NCI-H2107 treated with DMSO at 0.1 percent for 48 hours (cell line): ENCODE measurements around the gene HOXA10.

Source experiments
- DNase-seq: peaks from one replicate; lab custom pipeline; 2025; ENCODE audit not compliant: unreplicated experiment; lab: John Stamatoyannopoulos, UW

HOXA10 gene

DNA sequence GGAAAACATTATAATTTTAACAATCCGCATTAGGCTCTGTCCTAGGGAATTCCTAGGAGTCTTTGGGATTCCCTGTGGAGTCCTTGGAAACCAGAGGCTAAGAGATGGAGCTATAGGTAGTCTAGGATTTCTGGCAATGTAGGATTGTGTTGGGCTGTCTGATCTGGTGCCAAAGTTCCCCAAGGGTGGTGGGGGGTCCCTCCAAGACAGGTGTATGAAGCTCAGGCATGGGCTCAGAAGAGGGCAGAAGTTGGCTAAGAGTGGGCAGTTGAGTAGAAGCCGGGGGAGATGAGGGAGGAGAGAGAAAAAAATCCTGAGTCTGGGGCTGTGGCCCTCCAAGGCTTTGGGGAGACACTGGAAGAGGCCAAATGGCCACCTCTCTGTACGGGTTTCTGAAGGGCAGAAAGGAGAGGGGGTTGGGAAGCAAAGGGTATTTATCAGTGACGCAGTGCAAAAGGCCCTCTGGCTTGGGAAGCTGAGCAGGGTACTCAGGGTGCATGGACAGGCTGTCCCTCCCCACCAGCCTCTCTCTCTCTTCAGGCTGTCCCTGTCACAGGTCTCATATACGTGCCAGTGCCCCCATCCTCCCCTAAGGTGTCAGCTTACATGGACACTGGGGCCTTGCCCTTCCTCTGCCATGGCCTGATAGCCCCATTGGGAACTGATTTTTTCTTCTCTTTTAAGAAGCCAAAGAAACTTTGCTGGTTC, 27.5 kb downstream of the HOXA10 start:
- no peak for DNase-seq

GRCh38 chr7:27145914-27146412, 28.2 kb downstream of the HOXA10 start:
- DNase-seq, result no peak

DNA sequence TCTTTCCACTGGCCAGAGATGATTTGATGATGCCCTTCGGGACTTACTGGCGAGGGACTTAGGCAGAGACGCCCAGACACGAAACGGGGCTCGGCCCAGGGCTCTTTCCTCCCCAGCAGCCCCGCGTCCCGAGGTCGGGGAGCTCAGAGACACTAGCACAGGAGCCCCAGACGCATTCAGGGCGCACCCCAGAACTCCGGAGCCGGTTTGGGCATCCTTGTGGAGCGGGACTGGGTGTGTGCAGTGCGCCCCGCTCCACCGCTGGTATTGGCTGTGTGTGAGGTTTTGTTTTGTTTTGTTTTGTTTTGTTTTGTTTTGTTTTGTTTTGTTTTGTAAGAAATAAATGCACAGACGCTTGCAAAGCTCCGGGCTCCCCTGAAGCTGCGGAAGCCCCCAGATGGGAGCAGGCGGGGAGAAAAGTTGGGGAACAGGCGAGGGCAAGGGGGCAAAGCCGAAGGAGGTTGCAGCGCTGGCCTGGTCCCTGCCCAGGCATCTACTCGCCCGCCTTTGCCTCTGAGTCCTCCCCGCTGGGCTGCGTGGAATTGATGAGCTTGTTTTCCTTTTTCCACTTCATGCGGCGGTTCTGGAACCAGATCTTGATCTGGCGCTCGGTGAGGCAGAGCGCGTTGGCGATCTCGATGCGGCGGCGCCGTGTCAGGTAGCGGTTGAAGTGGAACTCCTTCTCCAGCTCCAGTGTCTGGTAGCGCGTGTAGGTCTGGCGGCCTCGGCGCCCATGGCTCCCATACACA, 28.8 kb downstream of the HOXA10 start:
- no peak for DNase-seq

DNA sequence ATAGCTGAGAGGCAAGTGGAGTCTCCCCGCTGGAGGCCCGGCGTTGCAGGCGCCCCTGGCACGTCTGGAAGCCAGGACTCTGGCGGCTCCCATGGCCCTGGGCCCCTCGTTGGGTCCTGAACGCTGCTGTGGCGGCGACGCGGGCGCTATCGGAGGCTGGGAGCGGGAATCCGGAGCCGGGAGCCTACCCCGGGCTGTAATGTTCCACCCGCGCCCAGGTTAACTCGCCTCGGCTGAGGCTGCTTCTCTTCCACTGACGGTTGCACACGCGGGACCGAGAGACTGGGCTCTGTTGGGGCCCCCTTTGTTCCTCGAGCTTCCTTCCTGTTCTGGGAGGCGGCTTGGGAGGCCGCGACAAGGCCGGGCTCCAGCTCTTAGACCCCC, 29.3 kb downstream of the HOXA10 start:
- DNase-seq, result no peak

DNA sequence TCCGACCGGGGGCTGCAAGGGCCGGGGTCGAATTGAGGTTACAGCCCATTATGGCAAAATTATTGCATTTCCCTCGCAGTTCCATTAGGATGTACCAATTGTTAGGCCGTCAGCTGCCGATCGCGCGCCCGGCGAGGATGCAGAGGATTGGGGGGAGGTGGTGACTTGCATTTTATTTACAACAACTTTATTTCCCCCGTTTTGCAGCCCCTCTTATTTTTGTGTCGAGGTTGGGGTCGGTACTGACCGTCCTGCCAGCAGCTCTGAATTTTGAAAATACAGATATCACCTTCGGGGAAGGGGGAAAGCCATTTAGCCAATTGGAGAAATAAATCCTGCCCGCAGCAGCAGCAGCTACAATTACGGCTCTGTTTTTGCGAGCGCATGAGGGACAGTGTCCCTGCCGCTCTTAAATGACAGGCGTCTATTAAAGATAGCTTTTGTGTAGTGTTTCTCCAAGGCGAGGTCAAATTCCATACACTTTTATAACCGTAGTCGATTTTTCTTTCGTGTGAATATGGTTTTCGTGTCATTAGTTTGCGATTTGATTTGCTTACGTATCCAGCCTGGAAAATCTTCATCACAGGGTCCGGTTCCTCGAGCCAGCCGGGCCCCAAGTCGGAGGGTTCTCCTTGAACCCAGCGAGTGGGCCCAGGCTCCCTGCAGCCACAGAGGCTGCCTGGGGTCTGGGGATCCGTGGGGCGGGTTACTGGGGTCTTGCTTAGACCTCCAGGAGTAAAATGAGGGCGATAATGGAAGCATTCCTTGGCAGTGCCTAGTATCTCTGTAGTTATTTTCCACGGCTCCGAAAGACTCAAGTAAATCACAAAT, 30.0 kb downstream of the HOXA10 start:
- DNase-seq, result no peak

DNA sequence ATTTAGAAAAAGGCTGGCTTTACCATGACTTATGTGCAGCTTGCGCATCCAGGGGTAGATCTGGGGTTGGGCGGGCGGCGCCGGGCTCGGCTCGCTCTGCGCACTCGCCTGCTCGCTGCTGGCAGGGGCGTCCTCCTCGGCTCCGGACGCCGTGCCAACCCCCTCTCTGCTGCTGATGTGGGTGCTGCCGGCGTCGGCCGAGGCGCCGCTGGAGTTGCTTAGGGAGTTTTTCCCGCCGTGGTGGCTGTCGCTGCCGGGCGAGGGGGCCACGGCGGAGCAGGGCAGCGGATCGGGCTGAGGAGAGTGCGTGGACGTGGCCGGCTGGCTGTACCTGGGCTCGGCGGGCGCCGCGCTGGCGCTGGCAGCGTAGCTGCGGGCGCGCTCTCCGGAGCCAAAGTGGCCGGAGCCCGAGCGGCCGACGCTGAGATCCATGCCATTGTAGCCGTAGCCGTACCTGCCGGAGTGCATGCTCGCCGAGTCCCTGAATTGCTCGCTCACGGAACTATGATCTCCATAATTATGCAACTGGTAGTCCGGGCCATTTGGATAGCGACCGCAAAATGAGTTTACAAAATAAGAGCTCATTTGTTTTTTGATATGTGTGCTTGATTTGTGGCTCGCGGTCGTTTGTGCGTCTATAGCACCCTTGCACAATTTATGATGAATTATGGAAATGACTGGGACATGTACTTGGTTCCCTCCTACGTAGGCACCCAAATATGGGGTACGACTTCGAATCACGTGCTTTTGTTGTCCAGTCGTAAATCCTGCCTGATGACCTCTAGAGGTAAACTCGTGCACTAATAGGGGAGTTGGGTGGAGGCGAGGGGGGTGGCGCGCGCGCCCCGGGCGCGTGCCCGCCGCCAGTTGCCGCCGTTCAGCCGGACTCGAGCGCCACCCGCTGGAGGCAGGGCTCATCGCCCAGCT, 30.8 kb downstream of the HOXA10 start, which contains the start of gene HOXA5:
TSS of gene HOXA5 (minus strand) at position 659 of the 927 bp plus-strand sequence. CDS start at position 585, 74 bp downstream.
- no peak for DNase-seq

DNA sequence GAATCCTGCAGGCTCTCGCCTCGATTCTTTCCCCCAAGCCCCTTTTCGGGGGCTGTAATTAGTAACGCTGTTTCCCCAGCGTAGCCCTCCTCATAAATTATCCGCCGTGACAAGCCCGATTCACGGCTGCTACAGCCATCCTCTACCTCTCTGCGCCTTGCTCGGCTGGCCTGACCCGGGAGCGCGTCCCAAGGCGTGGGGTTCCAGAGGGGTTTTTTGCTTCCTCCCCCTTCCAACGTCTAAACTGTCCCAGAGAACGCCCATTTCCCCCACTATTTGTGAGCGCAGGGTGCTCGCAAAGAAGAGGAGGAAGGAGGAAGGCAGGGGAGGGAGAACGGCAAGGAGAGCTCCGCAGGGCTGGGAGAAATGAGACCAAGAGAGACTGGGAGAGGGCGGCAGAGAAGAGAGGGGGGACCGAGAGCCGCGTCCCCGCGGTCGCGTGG, 31.5 kb downstream of the HOXA10 start:
- DNase-seq, result no peak

GRCh38 chr7:27141923-27142579, 32.1 kb downstream of the HOXA10 start:
- DNase-seq, result no peak

DNA sequence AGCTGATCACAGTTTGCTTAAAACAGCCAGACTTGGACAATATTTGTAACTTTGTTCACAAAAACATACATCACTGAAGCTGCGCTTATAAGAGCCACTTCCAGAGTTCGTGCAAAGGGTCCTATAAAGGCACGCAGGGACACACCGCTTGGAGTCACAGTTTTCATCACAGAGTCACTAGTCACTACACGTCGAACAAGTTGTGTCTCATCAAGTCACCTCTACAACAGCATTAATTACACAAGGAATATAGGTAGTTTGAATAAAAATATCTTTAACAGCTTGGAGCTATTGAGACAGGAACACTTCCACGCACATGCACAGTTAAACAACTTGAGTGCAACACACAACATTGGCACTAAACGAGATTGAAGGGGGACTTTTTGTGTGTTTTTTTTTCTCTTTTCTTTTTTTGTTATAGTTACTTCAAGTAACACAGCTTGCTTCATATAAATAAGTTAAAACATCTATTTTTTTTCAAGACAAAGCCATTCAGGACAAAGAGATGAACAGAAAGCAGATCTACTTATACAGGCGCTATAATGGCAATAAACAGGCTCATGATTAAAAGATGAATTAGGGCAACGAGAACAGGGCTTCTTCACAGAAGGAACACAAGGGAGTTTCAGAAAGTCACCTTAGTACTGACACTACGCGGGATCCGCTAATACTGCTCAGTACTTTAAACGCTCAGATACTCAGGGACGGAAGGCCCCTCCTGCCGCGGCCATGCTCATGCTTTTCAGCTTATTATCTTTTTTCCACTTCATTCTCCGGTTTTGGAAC, 32.8 kb downstream of the HOXA10 start:
- DNase-seq, result no peak

GRCh38 chr7:27140126-27140857, 33.8 kb downstream of the HOXA10 start:
- no peak for DNase-seq

DNA sequence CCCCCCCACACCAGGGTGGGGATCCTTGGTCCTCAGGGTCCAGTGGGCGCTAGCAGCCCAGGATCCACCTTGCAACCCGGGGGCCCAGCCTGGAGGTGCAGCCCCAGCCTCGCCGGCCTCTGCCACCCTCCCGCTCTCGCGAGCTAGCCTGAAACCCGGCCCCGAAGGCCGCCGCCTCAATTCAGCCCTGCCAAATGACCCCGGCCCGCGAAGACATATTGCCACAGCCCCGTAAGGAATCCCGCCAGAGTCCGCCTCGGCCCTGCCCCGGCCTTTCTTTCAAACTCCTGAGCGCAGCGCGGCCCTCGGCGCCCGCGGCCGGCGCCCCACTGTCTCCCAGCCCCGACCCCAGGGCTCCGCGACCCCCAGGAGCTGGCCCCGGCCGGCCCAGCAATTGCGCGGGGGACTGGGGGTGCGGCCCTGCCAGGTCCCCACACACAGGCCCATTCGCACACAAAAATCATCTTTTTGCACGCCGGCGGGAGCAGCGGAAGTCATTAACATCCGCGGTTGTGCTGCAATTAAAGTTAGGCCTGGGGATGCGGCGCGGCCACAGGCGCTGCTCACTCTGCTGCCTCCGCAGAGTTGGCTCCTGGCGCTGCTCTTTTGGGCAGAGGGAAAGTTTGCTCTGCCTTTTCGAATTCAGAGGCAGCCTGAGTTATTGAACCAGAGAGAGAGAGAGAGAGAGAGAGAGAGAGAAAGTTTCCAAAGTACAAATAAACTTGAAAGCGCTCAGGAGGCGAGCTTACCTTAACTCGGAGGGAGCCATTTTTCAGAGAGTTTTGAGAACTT, 34.6 kb downstream of the HOXA10 start:
- DNase-seq, result no peak

DNA sequence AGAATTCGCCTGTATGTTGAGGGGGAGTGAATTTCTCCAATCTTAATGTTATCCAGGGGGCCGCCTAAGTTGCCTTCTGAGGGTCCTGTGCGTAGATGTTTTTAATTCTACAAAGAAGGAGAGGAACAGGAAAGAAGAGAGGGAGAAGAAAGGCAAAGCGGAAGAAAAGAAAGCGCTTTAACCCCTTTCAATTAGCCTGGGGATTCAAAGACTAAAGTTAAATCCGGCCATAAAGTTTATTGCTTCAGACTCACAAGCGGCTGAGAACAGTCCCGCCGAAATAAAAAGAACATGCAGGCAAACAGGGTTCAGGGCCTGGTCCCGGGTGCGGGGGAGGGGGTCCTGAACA, 35.2 kb downstream of the HOXA10 start:
- no peak for DNase-seq

DNA sequence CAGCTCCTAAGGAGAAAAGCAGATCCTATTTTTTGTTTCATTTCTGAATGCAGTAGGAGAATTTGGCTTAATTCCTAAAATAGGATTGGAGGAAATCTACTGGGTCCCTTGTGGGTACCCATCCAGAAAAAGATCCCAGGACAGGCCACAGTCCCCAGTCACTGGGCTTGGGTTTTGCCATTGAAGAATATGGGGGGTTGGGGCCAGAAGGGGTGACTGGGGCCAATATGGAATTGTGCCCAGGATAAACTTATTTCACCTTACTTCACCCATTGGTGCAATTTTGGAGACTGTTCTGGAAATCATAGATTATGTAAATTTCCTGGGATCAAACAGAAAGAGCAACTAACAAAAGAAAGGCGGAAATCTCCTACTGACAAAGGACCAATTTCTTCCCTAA, 35.6 kb downstream of the HOXA10 start:
- no peak for DNase-seq

DNA sequence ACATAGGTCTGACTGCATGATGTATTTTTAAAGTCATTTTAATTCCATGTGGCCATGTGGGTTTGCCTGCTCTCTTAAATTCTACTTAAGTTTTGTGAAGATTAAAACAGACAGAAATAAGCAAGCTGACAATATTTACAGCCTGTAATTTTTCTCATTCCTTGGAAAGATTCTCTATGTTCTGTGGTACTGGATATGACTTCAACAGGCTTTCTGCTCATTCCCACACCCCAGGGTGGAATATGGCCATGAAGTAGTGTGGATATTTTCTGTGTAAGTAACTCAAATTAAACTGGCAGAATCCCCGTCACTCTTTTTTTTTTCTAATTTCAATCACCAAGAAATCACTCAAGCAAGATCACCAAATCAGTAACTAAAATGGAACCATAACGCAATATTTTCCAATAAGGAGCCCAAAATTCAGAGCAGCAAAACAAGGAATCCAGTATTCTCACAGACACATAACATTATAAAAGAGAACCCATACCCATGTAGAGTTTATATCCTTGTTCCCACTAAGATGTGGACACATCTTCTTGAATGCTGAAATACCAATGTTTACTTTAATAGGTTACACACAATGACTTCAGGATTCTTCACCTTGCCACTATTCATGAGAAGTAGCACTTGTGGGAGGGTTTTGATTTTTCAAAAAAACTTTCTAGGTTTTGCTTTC, 36.3 kb downstream of the HOXA10 start:
- DNase-seq, result no peak

- no peak for DNase-seq
These were observed 39.7 kb downstream of the HOXA10 start for GRCh38 chr7:27134392-27134791.

DNA sequence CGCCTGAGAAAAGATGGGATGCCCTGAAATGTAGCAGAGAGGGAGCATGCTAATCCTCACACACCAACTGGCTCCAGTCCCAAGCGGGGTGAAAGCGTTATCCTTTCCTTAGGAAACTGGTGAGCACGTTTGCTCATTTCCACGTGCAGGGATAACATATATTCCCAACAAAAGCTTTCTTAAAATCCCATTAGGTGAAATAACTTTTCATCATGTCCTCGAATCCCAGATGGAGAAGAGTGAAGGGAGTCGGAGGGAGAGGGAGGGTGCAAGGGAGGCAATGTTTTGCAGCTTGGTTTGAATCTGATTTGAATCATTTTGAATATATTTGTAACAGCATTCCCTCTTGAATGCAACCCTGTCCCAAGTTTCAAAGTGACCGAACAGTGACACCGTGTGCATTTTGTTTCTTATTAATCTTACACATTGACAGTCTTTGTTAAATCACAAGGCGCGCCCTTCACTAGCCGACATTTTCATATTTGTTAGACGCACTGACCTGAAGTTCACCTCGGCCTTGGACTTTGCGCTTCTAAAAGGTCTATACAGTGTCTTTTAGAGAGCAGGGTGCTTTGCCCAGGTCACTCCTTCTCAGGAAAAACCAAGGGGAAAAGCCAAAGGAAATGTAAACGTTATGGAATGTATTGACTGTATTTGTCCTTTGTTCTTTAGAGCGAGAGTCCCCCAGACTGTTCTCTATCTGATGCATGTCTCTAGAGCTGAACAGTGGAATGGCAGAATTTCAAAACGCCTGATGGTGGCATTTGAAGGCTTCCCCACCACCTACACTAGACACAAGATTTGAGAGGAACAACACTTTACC, 40.5 kb downstream of the HOXA10 start:
- DNase-seq, result no peak
